HEK293T (cell line): ENCODE measurements around the gene L2HGDH.

Experiments
- CTCF ChIA-PET: fragments of 350-600 bp; formaldehyde crosslinking; extraction: SDS; loops from one replicate; lab custom pipeline; 2021; ENCODE audit warnings: antibody characterized with exemption, inconsistent platforms; lab: Yijun Ruan, JAX
- POLR2A ChIA-PET: fragments of 350-600 bp; formaldehyde crosslinking; extraction: SDS; loops from one replicate; lab custom pipeline; 2020; ENCODE audit warnings: antibody characterized with exemption, inconsistent platforms; lab: Yijun Ruan, JAX
- DNase-seq: peaks from one replicate; pipeline ENCODE4 v3.0.0; 2012; ENCODE audit warnings: mixed read lengths; ENCODE audit errors: extremely low spot score
- ARNT ChIP-seq: fragments of 450-650 bp; IDR thresholded peaks from 2 replicates; pipeline ENCODE4 v1.6.1; 2017; ENCODE audit warnings: mild to moderate bottlenecking
- BHLHE40 ChIP-seq: fragments of 450-650 bp; IDR thresholded peaks from 2 replicates; pipeline ENCODE4 v1.6.1; 2016; ENCODE audit warnings: mild to moderate bottlenecking, moderate library complexity, borderline replicate concordance
- CTBP1 ChIP-seq: fragments of 450-650 bp; IDR thresholded peaks from 2 replicates; pipeline ENCODE4 v1.6.1; 2016; ENCODE audit warnings: borderline replicate concordance
- ELF4 ChIP-seq: fragments of 450-650 bp; IDR thresholded peaks from 2 replicates; pipeline ENCODE4 v1.6.1; 2017; ENCODE audit warnings: antibody characterized with exemption
- FOXA1 ChIP-seq: fragments of 450-650 bp; IDR thresholded peaks from 2 replicates; pipeline ENCODE4 v1.6.1; 2016; ENCODE audit warnings: mild to moderate bottlenecking
- FOXK2 ChIP-seq: fragments of 450-650 bp; IDR thresholded peaks from 2 replicates; pipeline ENCODE4 v1.6.1; 2016; ENCODE audit warnings: mild to moderate bottlenecking
- FOXM1 ChIP-seq: fragments of 450-650 bp; IDR thresholded peaks from 2 replicates; pipeline ENCODE4 v1.6.1; 2017; ENCODE audit warnings: mild to moderate bottlenecking, borderline replicate concordance
- HDGF ChIP-seq: fragments of 450-650 bp; IDR thresholded peaks from 2 replicates; pipeline ENCODE4 v1.6.1; 2017; ENCODE audit warnings: antibody characterized with exemption, borderline replicate concordance
- L3MBTL2 ChIP-seq: fragments of 450-650 bp; conservative IDR thresholded peaks from 2 replicates; pipeline ENCODE4 v1.6.1; 2016; ENCODE audit warnings: mild to moderate bottlenecking
- LEF1 ChIP-seq: fragments of 450-650 bp; IDR thresholded peaks from 2 replicates; pipeline ENCODE4 v1.6.1; 2017; ENCODE audit warnings: mild to moderate bottlenecking, borderline replicate concordance
- SUZ12 ChIP-seq: fragments of 450-650 bp; IDR thresholded peaks from 2 replicates; pipeline ENCODE4 v1.6.1; 2016; ENCODE audit warnings: mild to moderate bottlenecking
- TARDBP ChIP-seq: fragments of 450-650 bp; IDR thresholded peaks from 2 replicates; pipeline ENCODE4 v1.6.1; 2016
- ZNF384 ChIP-seq: fragments of 450-650 bp; IDR thresholded peaks from 2 replicates; pipeline ENCODE4 v1.6.1; 2016
- TF ChIP-seq, protein P1 (sequence below): fragments of 450-650 bp; IDR thresholded peaks from 2 replicates; pipeline ENCODE4 v1.6.1; 2016

Gene L2HGDH

GRCh38 chr14:50232276-50232642 lies 79.8 kb downstream of the L2HGDH start:
- DNase-seq: no peak
- ChIA-PET CTCF (interaction anchor here (0.7 kb wide), 1 partner anchor 351 kb away, joined by 3 read pairs; no protein-coding TSS in a partner anchor), POLR2A (interaction anchor here (0.6 to 2.1 kb wide), 4 partner anchors 12 to 351 kb away, joined by 3 to 6 read pairs (median 3); partner anchors contain the start of genes DMAC2L and L2HGDH)
- TF ChIP-seq LEF1 (no peak), SUZ12 (no peak), HDGF (no peak), TARDBP (no peak), L3MBTL2 (no peak), ZNF384 (no peak), FOXM1 (no peak), CTBP1 (no peak), BHLHE40 (no peak), FOXA1 (no peak), ELF4 (no peak), FOXK2 (no peak), ARNT (no peak)
- TF ChIP-seq, protein P1, sequence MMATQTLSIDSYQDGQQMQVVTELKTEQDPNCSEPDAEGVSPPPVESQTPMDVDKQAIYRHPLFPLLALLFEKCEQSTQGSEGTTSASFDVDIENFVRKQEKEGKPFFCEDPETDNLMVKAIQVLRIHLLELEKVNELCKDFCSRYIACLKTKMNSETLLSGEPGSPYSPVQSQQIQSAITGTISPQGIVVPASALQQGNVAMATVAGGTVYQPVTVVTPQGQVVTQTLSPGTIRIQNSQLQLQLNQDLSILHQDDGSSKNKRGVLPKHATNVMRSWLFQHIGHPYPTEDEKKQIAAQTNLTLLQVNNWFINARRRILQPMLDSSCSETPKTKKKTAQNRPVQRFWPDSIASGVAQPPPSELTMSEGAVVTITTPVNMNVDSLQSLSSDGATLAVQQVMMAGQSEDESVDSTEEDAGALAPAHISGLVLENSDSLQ: no peak

DNA sequence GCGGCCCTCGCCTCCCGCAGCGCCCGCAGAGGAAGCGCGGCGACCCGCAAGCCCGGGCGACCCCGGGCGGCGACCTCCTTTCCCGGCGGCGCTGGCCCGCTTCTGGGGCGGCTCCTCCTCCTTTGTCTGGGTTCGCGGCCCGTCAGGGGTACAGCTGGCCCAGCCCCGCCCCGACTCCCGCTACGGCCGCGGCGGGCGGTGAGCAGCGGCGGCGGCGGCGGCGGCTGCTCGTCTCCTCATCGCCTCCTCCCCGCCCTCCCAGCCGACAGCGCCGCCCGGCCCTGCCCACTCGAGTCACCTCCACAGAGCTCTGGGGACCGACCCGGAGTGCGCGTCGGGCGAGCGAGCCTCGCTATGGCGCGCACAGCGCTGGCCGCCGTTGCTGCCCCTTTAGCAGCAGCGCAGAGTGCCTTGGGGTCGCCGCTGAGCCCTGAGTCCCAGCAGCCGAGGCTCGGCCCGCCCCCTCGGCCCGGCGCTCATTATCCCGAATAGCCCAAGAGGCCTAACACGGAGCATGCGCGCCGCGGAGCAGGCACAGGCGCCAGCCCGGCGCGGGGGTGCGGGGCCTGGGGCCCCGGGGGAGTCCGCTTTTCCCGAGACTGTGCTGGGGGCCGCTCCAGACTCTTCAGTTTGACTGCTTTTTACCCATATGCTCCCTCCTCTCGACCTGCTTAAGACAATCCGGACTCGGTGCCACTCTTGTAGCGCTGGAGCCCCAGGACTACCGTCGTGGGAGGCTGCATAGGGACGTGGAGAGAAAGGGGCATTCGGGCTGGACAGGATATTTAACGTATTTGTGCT lies 80.4 kb downstream of the L2HGDH start, which contains the start of gene SOS2:
SOS2 (minus strand) TSS at position 104 of the 801 bp plus-strand sequence. CDS start 295 bp downstream, outside the sequence.
- ChIA-PET POLR2A (interaction anchor here (0.6 to 2.1 kb wide), 8 partner anchors 11 to 378 kb away, joined by 3 to 6 read pairs (median 3); partner anchors contain the start of genes DMAC2L and L2HGDH), CTCF (interaction anchor here (0.7 kb wide), 1 partner anchor 350 kb away, joined by 3 read pairs; no protein-coding TSS in a partner anchor)
- TF ChIP-seq ZNF384 (no peak), CTBP1 (no peak)
- DNase-seq: peak; percentile 88

DNA sequence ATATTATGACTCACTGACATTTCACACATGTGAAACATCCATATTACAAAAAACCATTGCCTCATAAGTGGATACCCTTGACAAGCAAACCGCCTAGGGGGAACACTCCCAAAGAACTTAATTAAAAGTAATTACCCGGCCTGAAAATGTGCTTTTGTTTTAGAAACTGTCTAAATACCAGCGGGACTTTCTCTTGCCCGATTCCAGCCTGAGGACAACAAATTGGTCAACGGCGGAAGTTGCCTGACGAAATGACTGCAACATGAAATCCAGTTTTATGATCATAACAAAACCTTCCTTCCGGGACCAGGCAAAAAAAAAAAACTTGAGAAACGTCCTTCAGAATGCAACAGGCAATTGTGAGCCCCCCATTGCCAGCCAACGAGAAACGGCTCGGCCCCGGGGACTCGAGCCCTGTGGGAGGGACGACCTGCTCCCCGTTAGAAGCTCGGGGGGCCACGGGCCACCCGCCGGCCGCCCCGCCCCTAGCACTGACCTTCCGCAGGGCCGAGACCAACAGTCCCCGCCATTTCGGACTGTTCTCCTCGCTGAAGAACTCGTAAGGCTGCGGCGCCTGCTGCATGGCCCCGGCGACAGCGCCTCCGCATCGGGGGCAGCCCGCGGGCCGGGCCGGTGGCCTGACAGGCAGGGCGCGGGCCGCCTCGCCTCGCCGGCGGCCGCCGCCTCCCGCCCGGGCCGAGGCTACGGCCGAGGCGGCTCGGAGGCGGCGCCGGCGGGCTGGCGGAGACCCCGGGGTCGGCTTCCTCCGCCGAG lies 81.1 kb downstream of the L2HGDH start:
- DNase-seq: peak; percentile 41
- ChIA-PET POLR2A (interaction anchor here (0.6 to 1.1 kb wide), 4 partner anchors 15 to 377 kb away, joined by 3 to 4 read pairs (median 3); no protein-coding TSS in a partner anchor), CTCF (no interaction called here)
- TF ChIP-seq HDGF: no peak
- TF ChIP-seq TARDBP: no peak
- no peak for TF ChIP-seq ARNT
- TF ChIP-seq ZNF384: peak; percentile 75
- no peak for TF ChIP-seq FOXM1
- no peak for TF ChIP-seq FOXA1
- TF ChIP-seq ELF4: no peak

GRCh38 chr14:50230401-50230700 lies 81.7 kb downstream of the L2HGDH start:
- DNase-seq: no peak
- no peak for TF ChIP-seq BHLHE40
- ChIA-PET CTCF (no interaction called here), POLR2A (no interaction called here)

- ChIA-PET POLR2A (no interaction called here), CTCF (no interaction called here)
- no peak for TF ChIP-seq ELF4
- no peak for TF ChIP-seq HDGF
- TF ChIP-seq FOXK2: no peak
- TF ChIP-seq BHLHE40: no peak
- no peak for TF ChIP-seq FOXA1
- no peak for TF ChIP-seq FOXM1
- TF ChIP-seq, protein P1: no peak
- TF ChIP-seq ARNT: no peak
- no peak for TF ChIP-seq TARDBP
- no peak for DNase-seq
These were observed 82.3 kb downstream of the L2HGDH start for GRCh38 chr14:50229681-50230080.

- DNase-seq: no peak
- TF ChIP-seq ARNT (no peak), BHLHE40 (no peak), FOXM1 (no peak), ZNF384 (no peak), ELF4 (no peak)
- POLR2A ChIA-PET: no interaction called here
- CTCF ChIA-PET: interaction anchor here (0.7 kb wide), 1 partner anchor 486 kb away, joined by 3 read pairs; no protein-coding TSS in a partner anchor
These were observed 83.7 kb downstream of the L2HGDH start for GRCh38 chr14:50228313-50228712.

GRCh38 chr14:50225974-50226297 lies 86.1 kb downstream of the L2HGDH start:
- ChIA-PET POLR2A (no interaction called here), CTCF (interaction anchor here (0.5 kb wide), 1 partner anchor 136 kb away, joined by 3 read pairs; no protein-coding TSS in a partner anchor)
- DNase-seq: no peak
- TF ChIP-seq ZNF384: no peak
- no peak for TF ChIP-seq L3MBTL2
- no peak for TF ChIP-seq HDGF
- TF ChIP-seq FOXM1: no peak
- no peak for TF ChIP-seq ELF4
